HG03159 (cell line): Measurements from ENCODE around the gene CA10.

Experiments used
- ATAC-seq: cut with Tn5 transposase; IDR thresholded peaks from one replicate; pipeline ENCODE4 v1.9.1; 2021; ENCODE audit warnings: mild to moderate bottlenecking, moderate library complexity; ENCODE audit not compliant: unreplicated experiment

Gene CA10

GRCh38 chr17:51611585-51611984, 546.9 kb downstream of the CA10 start:
- no peak for ATAC-seq

- no peak for ATAC-seq
Measured at GRCh38 chr17:51610834-51611233, 547.7 kb downstream of the CA10 start.

GRCh38 chr17:51610155-51610554, 548.4 kb downstream of the CA10 start:
- ATAC-seq, result no peak

- ATAC-seq, result no peak
Measured at GRCh38 chr17:51608251-51608933, 550.1 kb downstream of the CA10 start.

GRCh38 chr17:51607512-51607911, 551.0 kb downstream of the CA10 start:
- no peak for ATAC-seq

GRCh38 chr17:51604299-51605020, 554.1 kb downstream of the CA10 start:
- ATAC-seq, result no peak

- no peak for ATAC-seq
Measured at GRCh38 chr17:51601622-51602261, 556.8 kb downstream of the CA10 start.

- no peak for ATAC-seq
Measured at GRCh38 chr17:51598824-51599223, 559.7 kb downstream of the CA10 start.

GRCh38 chr17:51597345-51597744, 561.2 kb downstream of the CA10 start:
- ATAC-seq, result no peak

- no peak for ATAC-seq
Measured at GRCh38 chr17:51595826-51596398, 562.6 kb downstream of the CA10 start.

GRCh38 chr17:51590071-51590656, 568.4 kb downstream of the CA10 start:
- ATAC-seq, result no peak

GRCh38 chr17:51588063-51588462, 570.5 kb downstream of the CA10 start:
- ATAC-seq, result no peak

- no peak for ATAC-seq
Measured at GRCh38 chr17:51587516-51587915, 571.0 kb downstream of the CA10 start.

- ATAC-seq, result no peak
Measured at GRCh38 chr17:51585514-51586104, 572.9 kb downstream of the CA10 start.

GRCh38 chr17:51580869-51581268, 577.6 kb downstream of the CA10 start:
- no peak for ATAC-seq
